HepG2 (cell line): ENCODE data around the gene NAGA. TPM values are rescaled to one million over a fixed set of nuclear protein-coding genes. Genes with fewer than 3 reads are reported as not detected.

Experiments used
- ARHGAP35 ChIP-seq: sonication (generic); formaldehyde crosslinking; IDR thresholded peaks from 2 replicates; pipeline ENCODE4 v1.9.0; 2022; ENCODE audit warnings: mild to moderate bottlenecking, inconsistent platforms, moderate library complexity, missing genetic modification reagents, borderline replicate concordance
- ATRX ChIP-seq: sonication (generic); formaldehyde crosslinking; IDR thresholded peaks from 2 replicates; pipeline ENCODE4 v1.4.0; 2020; ENCODE audit warnings: missing genetic modification reagents, borderline replicate concordance
- CBX1 ChIP-seq: IDR thresholded peaks from one replicate; pipeline ENCODE4 v1.6.1; 2016; ENCODE audit warnings: antibody characterized with exemption, low read depth
- CC2D1A ChIP-seq: sonication (generic); formaldehyde crosslinking; IDR thresholded peaks from 2 replicates; pipeline ENCODE4 v1.8.1; 2023; ENCODE audit warnings: mild to moderate bottlenecking, missing genetic modification reagents
- CREB1 ChIP-seq, 2 experiments: fragments of 450-650 bp in 1 of 2; IDR thresholded peaks; 2 replicates each; pipeline ENCODE4 v1.6.1; 2016 to 2017; ENCODE audit warnings: control low read depth in 1 of 2, mild to moderate bottlenecking in 1 of 2, missing compliant biosample characterization in 1 of 2, missing genetic modification characterization in 1 of 2
- ELF3 ChIP-seq: IDR thresholded peaks from 2 replicates; pipeline ENCODE4 v1.6.1; 2016; ENCODE audit warnings: missing genetic modification reagents, missing compliant biosample characterization
- GABPB1 ChIP-seq: IDR thresholded peaks from 2 replicates; pipeline ENCODE4 v1.6.1; 2016; ENCODE audit warnings: mild to moderate bottlenecking, missing genetic modification reagents, moderate library complexity, missing compliant biosample characterization
- HMGA1 ChIP-seq: sonication (generic); formaldehyde crosslinking; conservative IDR thresholded peaks from 2 replicates; pipeline ENCODE4 v1.4.0; 2020; ENCODE audit warnings: missing genetic modification reagents
- HNRNPUL1 ChIP-seq: fragments of 200-400 bp; formaldehyde crosslinking; IDR thresholded peaks from 2 replicates; pipeline ENCODE4 v1.6.1; 2017; ENCODE audit warnings: low read depth, mild to moderate bottlenecking, low read length, moderate library complexity
- ISL2 ChIP-seq: sonication (generic); formaldehyde crosslinking; IDR thresholded peaks from 2 replicates; pipeline ENCODE4 v1.5.0; 2020; ENCODE audit warnings: missing genetic modification reagents
- MEIS2 ChIP-seq: sonication (generic); formaldehyde crosslinking; IDR thresholded peaks from 2 replicates; pipeline ENCODE4 v1.9.0; 2021; ENCODE audit warnings: mild to moderate bottlenecking, missing genetic modification reagents
- NBN ChIP-seq: fragments of 450-650 bp; conservative IDR thresholded peaks from 2 replicates; pipeline ENCODE4 v1.6.1; 2017
- NFIC ChIP-seq: IDR thresholded peaks from 2 replicates; pipeline ENCODE4 v1.6.1; 2012; ENCODE audit warnings: mild to moderate bottlenecking, low read length, inconsistent platforms
- NFYC ChIP-seq: IDR thresholded peaks from 2 replicates; pipeline ENCODE4 v1.6.1; 2016; ENCODE audit warnings: missing genetic modification reagents, missing compliant biosample characterization
- NR2F1 ChIP-seq, 2 experiments: fragments of 450-650 bp in 1 of 2; formaldehyde crosslinking in 1 of 2; IDR thresholded peaks; 2 replicates each; pipeline versions ENCODE4 v1.5.0 to v1.6.1; 2016 to 2020; ENCODE audit warnings: mild to moderate bottlenecking in 1 of 2, missing compliant biosample characterization in 1 of 2, missing genetic modification reagents in 1 of 2, moderate library complexity in 1 of 2
- SP1 ChIP-seq, 2 experiments: fragments of 450-650 bp in 1 of 2; sonication (generic) in 1 of 2; formaldehyde crosslinking in 1 of 2; IDR thresholded peaks; 2 replicates each; pipeline versions ENCODE4 v1.4.0 to v1.6.1; 2016 to 2020; ENCODE audit warnings: missing genetic modification reagents in 1 of 2
- TBX2 ChIP-seq: sonication (generic); formaldehyde crosslinking; IDR thresholded peaks from 2 replicates; pipeline ENCODE4 v1.5.0; 2020; ENCODE audit warnings: missing genetic modification reagents, mild to moderate bottlenecking, borderline replicate concordance
- U2AF2 ChIP-seq: fragments of 200-400 bp; formaldehyde crosslinking; IDR thresholded peaks from 2 replicates; pipeline ENCODE4 v1.6.1; 2017; ENCODE audit warnings: low read depth, mild to moderate bottlenecking, low read length
- ZIK1 ChIP-seq: sonication (generic); formaldehyde crosslinking; IDR thresholded peaks from 2 replicates; pipeline ENCODE4 v1.5.0; 2020; ENCODE audit warnings: mild to moderate bottlenecking, low read depth, missing genetic modification reagents, borderline replicate concordance
- polyA plus RNA-seq, 8 experiments: library from polyadenylated mRNA; depleted of rRNA in 3 of 8; stranded (reverse) in 7 of 8; unstranded in 1 of 8; fragments of >200 nt; fragmentation: Illumina TruSeq in 4 of 8; extraction: Trizol in 4 of 8; gene quantifications; 2 replicates each; pipeline versions ENCODE4 v1.2.1 to v1.2.3, GENCODE V29; 2011 to 2016; ENCODE audit warnings: low read depth in 4 of 8, missing spikeins in 1 of 8, mixed read lengths in 1 of 8; ENCODE audit not compliant: insufficient read depth in 1 of 8
- total RNA-seq, 5 experiments: library from RNA; depleted of rRNA; stranded (reverse); fragments of >200 nt; fragmentation: Illumina TruSeq; extraction: Trizol; gene quantifications; 2 replicates each; pipeline ENCODE4 v1.2.3, GENCODE V29; 2016; ENCODE audit warnings: low read depth in 1 of 5
- TF ChIP-seq, protein P1 (sequence below): sonication (generic); formaldehyde crosslinking; IDR thresholded peaks from 2 replicates; pipeline ENCODE4 v1.4.0; 2020; ENCODE audit warnings: missing genetic modification reagents
- TF ChIP-seq, protein P2 (sequence below): sonication (generic); formaldehyde crosslinking; IDR thresholded peaks from 2 replicates; pipeline ENCODE4 v1.8.1; 2023; ENCODE audit warnings: mild to moderate bottlenecking, moderate library complexity, missing genetic modification reagents
- TF ChIP-seq, protein P3 (sequence below): sonication (generic); formaldehyde crosslinking; IDR thresholded peaks from 2 replicates; pipeline ENCODE4 v1.8.1; 2022; ENCODE audit warnings: low read depth, mild to moderate bottlenecking, missing genetic modification reagents

NAGA gene
- total and polyA plus RNA-seq, 2 of the 13 experiments (the other 11 are each of a cell fraction or from before 2014, with no cell fraction given): 15.1 to 23.4 TPM

DNA sequence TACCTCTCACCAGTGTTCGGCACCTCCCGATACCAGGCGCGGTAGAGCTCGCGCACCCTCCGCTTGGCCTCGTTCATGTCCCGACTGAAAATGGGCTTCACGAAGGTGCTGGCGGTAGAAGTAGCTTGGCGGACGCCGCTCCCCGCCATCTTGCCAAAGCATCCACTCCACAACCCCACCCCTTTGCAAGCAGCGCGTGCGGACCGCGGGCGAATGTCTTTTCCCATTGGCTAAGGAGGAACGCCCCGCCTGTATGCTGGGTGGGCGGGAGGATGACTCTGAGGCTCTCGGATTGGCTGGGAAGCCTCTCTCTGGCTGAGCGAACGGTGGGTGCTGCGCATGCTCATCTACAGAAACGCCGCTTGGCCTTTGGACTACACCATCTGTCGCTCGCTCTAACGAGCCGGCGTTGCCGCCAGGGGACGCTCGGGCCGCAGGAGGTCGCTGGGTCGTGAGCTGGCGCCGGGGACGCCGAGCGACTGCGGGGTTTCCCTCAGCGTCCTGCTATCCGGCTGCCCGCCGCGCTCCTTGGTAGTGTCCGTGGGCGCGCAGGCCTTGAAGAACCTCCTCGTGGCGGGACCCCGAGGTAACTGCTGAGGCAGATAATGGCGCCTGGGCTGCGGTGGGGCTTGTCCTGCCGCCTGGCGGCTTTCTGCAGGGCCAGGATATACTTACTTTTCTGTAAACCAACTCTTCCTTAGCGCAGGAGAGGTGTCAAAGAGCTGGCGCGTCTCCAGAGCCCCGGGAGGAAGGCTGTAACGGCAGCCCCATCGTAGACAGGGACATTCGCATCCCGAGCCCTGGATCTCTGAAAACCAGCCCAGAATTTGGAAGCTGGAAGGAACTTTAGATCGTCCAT lies 20.2 kb upstream of the NAGA start, which contains the start of gene NDUFA6 (continued):
- TF ChIP-seq, protein P1, sequence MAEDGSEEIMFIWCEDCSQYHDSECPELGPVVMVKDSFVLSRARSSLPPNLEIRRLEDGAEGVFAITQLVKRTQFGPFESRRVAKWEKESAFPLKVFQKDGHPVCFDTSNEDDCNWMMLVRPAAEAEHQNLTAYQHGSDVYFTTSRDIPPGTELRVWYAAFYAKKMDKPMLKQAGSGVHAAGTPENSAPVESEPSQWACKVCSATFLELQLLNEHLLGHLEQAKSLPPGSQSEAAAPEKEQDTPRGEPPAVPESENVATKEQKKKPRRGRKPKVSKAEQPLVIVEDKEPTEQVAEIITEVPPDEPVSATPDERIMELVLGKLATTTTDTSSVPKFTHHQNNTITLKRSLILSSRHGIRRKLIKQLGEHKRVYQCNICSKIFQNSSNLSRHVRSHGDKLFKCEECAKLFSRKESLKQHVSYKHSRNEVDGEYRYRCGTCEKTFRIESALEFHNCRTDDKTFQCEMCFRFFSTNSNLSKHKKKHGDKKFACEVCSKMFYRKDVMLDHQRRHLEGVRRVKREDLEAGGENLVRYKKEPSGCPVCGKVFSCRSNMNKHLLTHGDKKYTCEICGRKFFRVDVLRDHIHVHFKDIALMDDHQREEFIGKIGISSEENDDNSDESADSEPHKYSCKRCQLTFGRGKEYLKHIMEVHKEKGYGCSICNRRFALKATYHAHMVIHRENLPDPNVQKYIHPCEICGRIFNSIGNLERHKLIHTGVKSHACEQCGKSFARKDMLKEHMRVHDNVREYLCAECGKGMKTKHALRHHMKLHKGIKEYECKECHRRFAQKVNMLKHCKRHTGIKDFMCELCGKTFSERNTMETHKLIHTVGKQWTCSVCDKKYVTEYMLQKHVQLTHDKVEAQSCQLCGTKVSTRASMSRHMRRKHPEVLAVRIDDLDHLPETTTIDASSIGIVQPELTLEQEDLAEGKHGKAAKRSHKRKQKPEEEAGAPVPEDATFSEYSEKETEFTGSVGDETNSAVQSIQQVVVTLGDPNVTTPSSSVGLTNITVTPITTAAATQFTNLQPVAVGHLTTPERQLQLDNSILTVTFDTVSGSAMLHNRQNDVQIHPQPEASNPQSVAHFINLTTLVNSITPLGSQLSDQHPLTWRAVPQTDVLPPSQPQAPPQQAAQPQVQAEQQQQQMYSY (CRISPR knock-in tag): no peak
- TF ChIP-seq SP1 (IDR thresholded peaks at IDR 0.05) (no peak), SP1 (CRISPR knock-in tag; IDR thresholded peaks at IDR 0.05) (peak; percentile 79; the same call in 1 of the 2 replicates), U2AF2 (no peak), TBX2 (CRISPR knock-in tag) (peak; percentile 70), ATRX (CRISPR knock-in tag) (no peak), CREB1 (IDR thresholded peaks at IDR 0.05) (peak; percentile 74), CREB1 (CRISPR knock-in tag; IDR thresholded peaks at IDR 0.05) (peak; percentile 70), CBX1 (peak; percentile 24), MEIS2 (CRISPR knock-in tag) (peak; percentile 55; the same call in 1 of the 2 replicates), NR2F1 (CRISPR knock-in tag; IDR thresholded peaks at IDR 0.05) (peak; percentile 21 to 27; a peak in 1 of 4 replicates), NFIC (no peak), NBN (no peak), ISL2 (CRISPR knock-in tag) (peak; percentile 76; the same call in 1 of the 2 replicates), GABPB1 (CRISPR knock-in tag) (peak; percentile 74), ELF3 (CRISPR knock-in tag) (peak; percentile 24; the same call in 1 of the 2 replicates), CC2D1A (CRISPR knock-in tag) (no peak), ZIK1 (no peak; the same call in 1 of the 2 replicates), NFYC (CRISPR knock-in tag) (peak; percentile 91), ARHGAP35 (CRISPR knock-in tag) (0 out of 2 replicates have a peak, but pooled peaks have one; percentile 31), HNRNPUL1 (no peak), HMGA1 (CRISPR knock-in tag) (no peak)
- TF ChIP-seq, protein P2, sequence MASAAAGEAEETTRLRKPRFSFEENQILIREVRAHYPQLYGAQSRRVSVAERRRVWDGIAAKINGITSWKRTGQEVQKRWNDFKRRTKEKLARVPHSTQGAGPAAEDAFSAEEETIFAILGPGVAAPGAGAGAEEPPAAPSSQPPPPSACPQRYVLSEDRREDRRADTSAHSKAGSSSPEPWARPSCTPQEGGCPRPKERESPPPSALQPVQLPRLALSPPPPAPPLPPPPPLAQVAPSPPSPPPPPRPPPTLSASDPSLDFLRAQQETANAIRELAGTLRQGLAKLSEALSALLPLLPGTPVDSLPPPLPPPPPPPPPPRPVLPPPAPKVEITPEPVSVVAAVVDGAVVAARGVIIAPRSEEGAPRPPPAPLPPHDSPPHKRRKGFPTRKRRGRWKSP (CRISPR knock-in tag): peak; percentile 93
- TF ChIP-seq, protein P3, sequence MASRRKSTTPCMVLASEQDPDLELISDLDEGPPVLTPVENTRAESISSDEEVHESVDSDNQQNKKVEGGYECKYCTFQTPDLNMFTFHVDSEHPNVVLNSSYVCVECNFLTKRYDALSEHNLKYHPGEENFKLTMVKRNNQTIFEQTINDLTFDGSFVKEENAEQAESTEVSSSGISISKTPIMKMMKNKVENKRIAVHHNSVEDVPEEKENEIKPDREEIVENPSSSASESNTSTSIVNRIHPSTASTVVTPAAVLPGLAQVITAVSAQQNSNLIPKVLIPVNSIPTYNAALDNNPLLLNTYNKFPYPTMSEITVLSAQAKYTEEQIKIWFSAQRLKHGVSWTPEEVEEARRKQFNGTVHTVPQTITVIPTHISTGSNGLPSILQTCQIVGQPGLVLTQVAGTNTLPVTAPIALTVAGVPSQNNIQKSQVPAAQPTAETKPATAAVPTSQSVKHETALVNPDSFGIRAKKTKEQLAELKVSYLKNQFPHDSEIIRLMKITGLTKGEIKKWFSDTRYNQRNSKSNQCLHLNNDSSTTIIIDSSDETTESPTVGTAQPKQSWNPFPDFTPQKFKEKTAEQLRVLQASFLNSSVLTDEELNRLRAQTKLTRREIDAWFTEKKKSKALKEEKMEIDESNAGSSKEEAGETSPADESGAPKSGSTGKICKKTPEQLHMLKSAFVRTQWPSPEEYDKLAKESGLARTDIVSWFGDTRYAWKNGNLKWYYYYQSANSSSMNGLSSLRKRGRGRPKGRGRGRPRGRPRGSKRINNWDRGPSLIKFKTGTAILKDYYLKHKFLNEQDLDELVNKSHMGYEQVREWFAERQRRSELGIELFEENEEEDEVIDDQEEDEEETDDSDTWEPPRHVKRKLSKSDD (CRISPR knock-in tag): peak; percentile 87
